Iris pigment epithelial cell (primary cell): Measurements from ENCODE around the gene NARF.
"Not testable (repeated sequence)": the region's sequence is repeated elsewhere in the genome, so short reads cannot be mapped to it uniquely, and the experiment has no call there.

ENCODE experiments used
- DNase-seq: peaks from one replicate; pipeline ENCODE4 v3.0.0-alpha.2; 2011; ENCODE audit warnings: low read depth

NARF gene

DNA sequence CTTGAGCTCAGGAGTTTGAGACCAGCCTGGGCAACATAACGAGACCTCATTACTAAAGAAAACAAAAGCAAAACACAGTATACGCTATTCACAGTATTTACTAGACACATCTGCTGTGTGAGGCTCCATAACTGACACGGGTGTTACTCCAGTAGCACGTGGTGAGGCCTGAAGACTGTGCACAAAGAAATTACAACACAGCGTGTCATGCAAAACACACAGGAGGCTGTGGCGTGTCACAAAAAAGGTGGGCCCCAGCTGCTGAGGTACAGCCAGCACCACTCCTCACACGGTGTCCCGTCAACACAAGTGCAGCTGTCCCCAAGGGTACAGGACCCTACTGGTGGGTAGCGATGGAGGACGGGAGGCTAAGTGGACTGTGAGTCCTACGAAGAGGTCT is 10.7 kb upstream of the NARF start:
- no peak for DNase-seq

DNA sequence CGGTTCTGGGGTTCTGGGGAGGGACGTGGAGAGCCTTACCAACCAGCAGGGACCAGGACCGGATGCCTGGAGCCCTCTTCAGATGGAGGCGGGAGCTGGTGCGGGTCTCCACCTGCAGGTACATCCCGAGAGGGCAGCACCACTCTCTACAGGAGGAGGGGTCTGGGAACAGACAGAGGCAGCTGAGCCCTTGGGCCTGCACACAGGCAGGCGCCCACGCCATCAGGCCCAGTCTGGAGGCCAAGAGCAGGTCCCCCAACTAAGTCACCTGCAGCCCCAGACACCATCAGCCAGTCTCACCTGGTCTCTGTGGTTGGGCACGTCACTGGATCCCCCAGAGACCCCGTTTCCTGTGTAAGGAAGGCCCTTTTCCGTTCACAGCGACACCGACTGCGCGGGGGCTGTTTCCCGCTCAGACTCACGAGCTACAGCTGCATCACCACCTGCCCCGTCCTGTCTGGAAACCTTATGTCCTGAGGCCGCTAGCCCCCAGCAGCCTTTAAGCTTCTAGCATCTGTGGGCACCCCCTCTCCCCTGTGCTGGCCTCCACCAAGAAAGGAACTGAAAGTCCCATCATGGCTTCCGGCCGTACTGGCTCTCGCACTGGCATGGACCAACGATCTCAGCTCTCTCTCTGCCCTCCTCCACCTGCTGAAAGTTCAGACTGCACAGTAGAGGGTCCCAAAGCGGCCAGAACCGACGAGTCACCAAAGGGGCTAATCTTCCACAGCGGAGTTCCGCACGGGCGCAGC is 9.2 kb upstream of the NARF start:
- DNase-seq, result no peak

DNA sequence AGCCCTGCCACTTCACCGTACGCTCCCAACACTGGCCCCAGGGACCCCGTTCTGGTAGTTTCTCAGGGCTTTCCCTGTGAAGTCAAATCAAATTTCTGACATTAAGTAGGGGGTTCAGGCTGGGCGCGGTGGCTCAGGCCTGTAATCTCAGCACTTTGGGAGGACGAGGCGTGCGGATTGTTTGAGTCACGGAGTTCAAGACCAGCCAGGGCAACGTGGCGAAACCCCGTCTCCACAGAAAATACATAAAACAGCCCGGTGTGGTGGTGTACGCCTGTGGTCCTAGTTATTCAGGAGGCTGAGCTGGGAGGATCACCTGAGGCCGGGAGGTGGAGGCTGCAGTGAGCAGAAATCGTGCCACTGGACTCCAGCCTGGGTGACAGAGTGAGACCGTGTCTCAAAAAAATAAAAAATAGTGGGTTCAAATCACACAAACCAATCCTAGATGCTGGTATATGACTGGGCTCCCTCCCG is 8.6 kb upstream of the NARF start:
- DNase-seq, result no peak

DNA sequence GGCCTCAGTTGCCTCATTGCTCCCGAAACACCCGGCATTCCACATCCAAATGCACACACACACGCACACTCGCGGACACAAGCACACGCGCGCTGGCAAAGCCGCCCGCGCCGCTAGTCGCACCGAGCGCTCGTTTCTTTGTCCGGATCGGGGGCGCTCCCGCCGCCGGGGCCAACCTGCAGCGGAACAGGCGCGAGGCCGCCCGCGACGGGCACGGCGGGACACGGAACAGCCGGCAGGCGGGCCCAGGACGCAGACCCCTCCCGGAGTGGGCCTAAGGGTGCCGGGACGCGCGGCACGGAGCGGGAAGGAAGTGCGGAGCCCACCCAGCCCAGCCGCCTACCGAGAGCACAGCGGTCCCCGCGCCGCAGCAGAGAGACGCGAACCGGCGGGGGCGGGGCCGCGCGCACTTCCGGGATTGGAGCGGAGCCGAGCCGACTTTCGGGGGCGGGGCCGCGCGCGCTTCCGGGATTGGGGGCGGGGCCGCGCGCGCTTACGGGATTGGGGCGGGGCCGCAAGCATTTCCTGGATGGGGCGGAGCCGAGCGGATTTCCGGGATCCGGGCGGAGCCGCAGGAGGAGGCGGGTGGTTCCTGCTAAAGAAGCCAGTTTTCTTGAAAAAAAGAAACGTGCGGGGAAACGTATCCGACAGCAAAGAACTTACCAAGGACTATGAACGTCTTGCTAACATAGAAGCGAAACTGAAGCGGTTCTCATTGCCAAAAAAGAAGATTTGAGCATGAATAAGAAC is 8.0 kb upstream of the NARF start, which contains the start of gene CYBC1:
Gene CYBC1, minus strand, starts transcription at position 396 of the 750 bp plus-strand sequence. CDS start 1,498 bp downstream, outside the sequence.
- DNase-seq, result peak; percentile 94

DNA sequence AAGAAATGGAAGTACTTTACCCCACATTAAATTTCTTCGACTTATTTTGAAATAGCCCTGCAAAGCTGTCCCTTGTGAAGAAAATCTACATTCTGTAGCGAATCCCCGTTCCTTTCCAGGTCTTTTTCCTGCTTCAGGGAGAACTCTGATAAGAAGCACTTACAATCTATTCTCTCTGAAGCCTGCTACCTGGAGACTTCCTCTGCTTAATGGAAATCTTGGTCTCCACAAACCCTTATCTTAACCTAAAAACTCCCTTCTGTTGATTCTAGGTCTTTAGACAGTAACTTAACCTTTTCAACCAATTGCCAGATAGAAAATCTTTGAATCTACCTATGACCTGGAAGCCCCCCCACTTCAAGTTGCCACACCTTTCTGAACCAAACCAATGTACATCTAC is 6.4 kb upstream of the NARF start:
- no peak for DNase-seq

DNA sequence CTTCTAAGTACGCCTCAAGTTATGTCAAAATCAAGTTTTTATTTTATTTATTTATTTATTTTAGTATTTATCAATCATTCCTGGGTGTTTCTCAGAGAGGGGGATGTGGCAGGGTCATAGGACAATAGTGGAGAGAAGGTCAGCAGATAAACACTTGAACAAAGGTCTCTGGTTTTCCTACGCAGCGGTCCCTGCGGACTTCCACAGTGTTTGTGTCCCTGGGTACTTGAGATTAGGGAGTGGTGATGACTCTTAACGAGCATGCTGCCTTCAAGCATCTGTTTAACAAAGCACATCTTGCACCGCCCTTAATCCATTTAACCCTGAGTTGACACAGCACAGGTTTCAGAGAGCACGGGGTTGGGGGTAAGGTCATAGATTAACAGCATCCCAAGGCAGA is 5.4 kb upstream of the NARF start:
- not testable (repeated sequence) for DNase-seq

DNA sequence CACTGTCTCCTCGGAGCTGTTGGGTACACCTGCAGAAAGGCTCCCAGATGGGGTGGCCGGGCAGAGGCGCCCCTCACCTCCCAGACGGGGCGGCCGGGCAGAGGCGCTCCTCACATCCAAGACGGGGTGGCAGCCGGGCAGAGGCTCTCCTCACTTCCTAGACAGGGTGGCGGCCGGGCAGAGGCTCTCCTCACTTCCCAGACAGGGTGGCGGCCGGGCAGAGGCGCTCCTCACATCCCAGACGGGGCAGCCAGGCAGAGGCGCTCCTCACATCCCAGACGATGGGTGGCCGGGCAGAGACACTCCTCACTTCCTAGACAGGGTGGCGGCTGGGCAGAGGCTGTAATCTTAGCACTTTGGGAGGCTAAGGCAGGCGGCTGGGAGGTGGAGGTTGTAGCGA is 4.8 kb upstream of the NARF start:
- DNase-seq, result not testable (repeated sequence)

DNA sequence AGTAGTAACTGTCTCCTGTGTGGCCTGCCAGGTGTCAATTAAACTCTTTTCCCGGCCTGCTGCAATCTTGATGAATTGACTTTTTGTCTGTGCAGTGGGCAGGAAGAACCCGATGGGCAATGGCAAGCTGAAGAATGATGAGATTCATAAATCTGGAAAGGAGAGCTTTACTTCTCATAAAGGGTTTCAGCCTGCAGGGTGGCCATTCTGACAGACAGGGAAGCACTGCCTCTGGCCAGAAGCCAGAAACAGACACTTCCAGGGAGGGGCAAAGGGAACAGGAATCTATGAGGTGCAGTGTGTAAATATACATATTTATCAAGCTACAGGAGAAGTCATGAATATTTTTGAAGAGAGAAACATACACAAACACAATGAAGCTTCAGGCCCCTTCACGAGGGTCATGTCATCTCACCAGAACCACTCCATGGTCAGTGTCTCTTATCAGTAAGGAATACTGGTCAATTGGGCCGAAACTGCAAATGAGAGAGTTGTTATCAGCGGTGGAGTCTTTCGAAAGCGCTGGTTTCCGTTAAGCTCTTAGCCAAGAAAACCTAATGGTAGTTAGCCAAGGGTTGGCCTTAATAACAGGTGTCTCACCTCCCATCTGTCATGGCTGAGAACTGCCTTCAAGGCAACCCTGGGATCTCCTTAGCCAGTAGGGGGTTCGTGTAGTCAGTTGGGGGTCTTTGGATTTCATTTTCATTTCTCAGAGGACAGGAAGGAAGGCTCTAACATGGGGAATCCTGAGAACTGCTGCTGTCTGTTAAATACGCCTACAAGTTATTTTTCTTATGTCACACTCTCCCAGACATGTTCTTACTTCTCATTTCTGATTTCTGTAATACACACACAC is 1.2 kb upstream of the NARF start:
- DNase-seq, result no peak

DNA sequence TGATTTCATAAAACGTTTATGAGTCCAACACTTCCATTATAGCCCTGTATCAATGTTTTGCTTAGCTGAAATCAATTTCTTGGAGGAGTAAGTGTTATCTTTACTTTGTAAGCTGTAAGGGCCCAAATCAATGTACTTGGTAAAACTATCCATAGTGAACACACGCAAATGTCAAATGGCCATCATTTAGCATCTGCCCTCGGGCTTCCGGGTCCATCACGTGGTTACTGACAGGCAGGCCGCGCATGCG is 687 bp upstream of the NARF start:
- no peak for DNase-seq

DNA sequence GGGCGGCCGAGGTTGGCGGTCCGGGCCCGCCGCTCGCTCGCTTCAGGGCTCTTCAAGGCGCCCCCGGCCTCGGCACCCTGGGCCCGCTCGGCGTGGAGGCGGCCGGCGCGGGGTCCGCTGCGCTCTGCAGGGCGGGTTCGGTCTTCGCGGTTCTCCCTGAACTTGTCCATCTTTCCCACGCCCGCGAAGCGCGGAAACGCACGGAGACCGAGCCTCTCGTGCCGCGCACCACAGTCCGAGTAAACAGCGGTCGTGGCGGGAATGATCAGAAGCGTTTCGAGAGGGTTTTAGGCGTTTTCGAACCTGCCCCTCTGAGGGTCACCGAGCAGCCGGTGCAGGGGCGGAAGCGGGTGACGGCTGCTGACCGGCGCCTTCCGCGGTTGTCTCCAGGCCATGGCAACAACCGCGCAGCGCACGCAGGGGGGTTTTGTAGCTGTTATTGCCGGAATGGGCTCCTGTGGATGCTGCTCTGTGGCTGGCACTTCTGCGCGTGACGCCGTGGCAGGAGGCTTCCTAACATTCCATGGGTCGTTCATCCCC is 414 bp downstream of the NARF start:
- DNase-seq, result peak; percentile 54

DNA sequence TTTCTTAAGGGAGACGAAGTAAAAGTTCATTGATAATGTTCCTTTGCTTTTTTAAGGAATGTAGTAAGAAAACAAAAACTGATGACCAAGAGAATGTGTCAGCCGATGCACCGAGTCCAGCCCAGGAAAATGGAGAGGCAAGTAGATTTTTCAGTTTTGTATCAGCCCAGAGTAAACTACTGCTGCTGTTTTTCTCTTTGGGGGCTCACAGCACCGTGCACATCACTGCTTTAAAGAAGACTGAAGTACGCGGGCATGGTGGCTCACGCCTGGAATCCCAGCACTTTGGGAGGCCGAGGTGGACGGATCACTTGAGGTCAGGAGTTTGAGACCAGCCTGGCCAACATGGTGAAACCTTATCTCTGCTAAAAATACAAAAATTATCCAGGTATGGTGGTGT is 1.4 kb downstream of the NARF start:
- not testable (repeated sequence) for DNase-seq

DNA sequence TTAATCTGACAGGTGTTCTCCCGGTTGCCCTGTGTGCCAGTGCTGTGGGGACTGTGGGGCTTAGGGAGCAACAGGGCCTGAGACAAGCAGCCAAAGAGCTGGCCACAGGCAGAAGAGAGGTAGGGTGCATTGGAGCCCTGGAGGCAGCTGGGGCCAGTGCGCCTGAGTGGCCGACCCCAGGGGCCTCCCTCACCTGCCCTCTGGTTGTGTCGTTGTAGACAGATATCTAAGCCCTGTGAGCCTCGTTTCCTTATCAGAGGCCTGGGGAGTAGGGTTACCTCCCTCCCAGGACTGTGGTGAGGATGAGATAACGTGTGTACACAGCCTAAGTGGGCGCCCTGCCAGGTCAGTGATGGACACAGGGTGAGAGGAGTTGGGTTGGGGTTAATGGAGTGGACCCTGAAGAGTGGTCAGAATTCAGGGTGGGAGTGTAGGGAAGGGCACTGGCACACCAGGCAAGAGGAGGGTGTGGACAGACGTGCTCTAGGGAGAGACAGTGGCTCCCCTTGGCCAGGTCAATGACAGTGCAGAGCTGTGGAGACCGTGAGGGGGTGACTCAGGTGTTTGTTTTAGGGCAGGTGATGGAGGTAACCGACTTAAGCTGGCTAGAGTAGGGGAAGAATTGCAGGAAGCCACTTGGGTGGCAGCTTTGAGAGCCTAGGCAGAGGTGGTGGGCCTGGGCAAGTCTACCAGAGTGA is 3.4 kb downstream of the NARF start:
- DNase-seq, result no peak

DNA sequence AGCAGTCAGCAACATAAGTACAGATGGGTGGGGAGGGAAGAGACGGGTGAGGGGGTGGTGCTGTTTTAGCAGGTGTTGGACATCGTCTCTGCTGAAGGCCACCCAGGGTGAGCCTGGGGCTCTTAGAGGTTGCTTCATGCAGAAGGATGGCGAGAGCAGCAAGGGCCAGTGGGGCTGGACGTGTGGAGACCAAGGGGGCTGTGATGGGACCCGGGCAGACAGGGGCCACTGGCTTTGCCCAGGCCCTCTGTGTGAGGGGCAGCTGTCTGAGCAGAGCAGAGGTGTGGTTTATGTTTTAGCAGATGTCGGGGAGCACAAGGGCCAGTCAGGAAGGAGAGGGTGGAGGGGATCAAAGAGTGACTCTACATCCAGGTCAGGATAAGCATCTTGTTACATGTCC is 4.8 kb downstream of the NARF start:
- no peak for DNase-seq

DNA sequence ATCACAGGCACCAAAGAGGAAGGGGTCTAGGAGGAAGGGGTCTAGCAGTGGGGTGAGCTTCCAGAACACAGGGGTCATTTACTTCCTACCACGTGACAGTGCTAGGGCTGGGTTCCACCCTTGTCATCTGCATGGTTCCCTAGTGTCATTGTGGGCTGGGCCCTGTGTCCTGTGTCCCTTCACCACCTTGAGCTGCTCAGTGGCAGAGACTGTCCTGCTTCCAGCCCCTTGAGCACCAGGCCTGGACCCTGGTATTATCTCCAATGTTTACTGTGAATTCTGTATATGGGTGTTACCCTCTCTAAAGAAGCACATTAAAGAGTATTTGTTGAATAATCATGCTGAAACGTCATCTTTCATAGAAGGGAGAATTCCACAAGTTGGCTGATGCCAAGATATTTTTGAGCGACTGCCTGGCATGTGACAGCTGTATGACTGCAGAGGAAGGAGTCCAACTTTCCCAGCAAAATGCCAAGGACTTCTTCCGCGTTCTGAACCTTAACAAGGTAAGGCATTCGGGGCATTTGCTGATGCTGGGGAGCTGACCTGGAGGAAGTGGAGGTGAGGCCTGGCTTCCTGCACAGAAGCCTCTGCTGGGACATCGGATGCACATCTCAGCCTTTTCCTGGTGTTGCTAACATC is 5.5 kb downstream of the NARF start:
- no peak for DNase-seq

DNA sequence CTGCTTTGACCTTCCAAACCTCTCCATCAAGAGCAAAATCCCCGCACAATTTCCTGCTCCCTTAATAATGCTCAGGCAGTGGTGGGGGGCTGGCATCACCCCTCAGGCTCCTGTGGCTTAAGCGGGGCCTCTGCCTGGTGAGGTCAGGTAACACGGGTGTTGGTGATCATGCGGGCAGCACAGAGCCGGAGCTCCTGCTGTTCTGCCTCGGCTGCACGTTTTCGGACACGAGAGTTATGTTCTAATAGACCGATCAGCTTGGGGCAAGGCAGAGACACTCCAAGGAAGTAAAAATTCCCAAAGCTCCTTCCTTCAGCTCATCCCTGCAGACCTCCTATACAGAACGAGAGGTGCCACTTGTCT is 6.0 kb downstream of the NARF start:
- DNase-seq, result no peak

DNA sequence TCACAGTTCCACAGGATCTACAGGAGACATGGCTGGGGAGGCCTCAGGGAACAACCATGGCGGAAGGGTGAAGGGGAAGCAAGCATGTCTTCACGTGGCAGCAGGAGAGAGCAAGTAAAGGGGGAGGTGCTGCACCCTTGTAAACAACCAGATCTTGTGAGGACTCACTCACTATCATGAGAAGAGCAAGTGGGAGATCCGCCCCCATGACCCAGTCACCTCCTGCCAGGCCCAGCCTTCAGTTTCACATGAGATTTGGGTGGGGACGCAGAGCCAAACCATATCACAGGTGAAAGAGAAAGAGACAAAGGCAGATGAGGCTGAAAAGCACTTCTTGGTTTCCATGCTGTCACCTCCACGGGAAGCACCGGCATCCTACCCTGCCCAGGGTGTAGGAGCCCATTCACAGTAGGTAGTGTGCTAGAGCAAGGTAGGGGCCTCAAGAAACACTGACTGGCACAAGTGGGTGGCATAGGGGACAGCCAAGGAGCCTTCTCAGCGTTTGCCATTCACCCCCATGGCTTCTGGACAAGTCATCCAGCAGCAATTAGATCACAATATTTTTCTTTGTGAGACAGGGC is 6.6 kb downstream of the NARF start:
- DNase-seq, result no peak

DNA sequence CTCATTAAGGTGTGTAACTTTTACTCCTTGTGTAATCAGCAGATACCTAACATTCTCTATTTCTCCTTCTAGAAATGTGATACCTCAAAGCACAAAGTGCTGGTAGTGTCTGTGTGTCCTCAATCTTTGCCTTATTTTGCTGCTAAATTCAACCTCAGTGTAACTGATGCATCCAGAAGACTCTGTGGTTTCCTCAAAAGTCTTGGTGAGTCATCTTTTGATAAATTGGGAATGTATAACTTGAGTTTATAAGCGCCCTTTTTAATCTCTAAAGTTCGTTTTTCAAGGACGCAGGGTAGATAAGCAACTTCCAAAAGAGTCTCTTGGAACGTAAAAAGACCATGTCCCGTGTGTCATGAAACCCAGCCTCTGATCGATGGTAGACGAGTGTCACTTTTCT is 10.2 kb downstream of the NARF start:
- DNase-seq, result peak; percentile 29

DNA sequence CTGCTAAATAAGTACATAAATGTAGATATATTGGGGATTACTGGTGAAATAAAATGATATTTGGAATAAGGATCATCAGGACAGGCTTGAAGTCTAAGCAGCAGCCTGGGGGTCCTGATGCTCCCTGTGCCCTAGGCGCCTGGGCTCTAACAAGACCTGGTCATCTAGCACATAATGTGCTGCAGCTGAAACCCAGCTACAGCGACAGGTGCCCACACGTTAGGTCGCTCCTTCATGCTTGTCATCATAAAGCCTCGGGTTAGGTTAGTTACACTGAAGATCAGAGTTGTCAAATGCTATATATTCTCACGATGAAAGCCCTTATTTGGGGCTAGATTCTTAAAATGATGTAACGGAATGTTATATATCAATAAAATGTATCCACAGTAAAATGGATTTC is 11.5 kb downstream of the NARF start:
- DNase-seq, result no peak

DNA sequence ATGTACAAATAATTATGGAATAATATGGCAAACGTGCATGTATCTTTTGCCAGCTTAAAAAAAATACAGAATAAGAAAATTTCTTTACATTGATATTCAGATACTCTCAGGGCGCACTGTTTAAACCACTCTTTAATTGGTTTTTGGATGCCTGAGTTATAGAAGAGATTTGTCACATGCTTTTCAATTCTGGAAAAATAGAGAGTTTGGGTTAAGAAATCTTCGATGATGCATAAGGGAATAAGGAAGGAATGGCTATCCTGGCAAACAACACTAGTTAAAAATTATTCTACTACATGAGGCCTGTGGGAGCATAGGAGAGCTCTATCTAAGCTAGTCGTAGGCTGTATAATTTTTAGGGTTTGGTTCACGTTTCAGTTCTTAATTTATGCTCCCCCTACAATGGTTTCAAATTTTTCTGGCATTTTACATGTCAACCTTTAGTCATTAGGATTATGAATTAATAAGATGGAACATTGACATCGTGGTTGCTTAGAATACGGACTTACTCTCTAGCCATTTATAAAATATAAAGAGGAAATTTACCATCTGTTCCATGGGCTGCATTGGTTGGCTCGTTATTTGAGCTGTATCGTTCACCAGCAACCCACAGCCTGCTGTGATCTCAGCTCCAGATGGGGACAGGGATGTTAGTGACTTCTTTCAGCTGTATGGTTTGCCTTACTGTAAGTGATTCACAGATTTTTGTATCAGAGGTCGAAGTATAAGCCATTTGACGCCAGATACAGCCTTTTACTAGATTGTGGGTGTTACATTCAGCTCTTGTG is 15.9 kb downstream of the NARF start:
- no peak for DNase-seq

DNA sequence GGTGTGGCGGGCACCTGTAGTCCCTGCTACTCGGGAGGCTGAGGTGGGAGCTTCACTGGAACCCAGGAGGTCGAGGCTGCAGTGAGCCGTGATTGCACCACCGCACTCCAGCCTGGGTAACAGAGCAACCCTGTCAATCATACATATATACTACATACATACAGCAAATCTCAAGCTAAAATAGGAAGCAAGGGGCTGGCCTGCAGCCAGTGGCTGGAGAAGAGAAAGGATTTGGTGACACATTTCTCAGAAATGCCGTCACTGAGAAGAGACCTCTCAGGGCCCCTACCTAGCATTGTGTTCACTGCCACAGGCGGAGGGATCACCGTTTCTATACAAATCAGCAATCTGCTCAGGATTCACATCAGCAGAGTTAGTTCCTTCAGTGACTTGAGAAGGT is 16.9 kb downstream of the NARF start:
- peak; percentile 20 for DNase-seq
